GM19397 (cell line): ENCODE data around the gene TNFRSF6B.
A peak's percentile ranks its signal among the peaks of the same experiment; 100 is the strongest.

Experiments used
- ATAC-seq: cut with Tn5 transposase; IDR thresholded peaks from one replicate; pipeline ENCODE4 v1.9.1; 2021; ENCODE audit warnings: mild to moderate bottlenecking, moderate library complexity; ENCODE audit not compliant: unreplicated experiment

Gene TNFRSF6B

DNA sequence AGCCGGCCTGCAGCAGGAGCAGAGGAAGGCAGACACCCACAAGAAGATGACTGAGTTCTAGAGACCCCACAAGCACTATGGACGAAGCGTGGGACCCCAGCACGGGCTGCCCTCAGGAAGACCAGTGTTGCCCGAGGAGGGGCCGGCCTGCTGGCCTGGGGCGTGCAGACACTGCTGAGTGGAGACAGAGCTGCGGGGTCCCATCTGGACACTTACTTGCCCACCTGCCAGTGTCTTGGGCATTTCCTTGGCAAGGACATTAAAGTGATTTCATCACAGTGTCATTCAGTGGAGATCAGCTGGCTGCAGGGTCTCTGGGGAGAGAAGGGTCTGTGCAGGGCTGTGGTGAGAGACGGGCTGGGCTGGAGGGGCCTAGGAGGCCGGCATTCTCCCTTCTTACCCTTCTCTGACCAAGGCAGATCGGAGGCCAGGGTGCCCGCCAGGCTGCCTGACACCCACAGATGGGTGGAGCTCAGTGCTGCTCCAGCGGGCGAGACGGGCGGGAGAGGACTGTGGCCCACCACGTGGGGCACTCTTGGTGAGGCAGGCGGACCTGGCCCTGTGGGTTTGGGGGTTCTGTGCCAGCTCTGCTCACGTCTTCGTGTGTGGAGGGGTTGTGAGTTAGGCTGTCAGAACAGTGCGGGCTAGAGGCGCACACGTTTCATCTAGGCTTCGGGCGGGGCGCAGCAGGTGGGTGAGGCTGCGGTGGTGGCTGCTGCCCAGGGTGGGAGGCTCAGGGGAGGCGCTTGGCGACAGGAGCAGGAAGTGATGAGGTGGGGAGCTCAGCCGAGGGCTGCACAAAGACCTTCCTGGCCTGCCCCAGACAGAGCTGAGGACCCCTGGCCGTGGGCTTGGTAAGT lies 39.6 kb downstream of the TNFRSF6B start, which contains the start of gene LIME1:
LIME1 (plus strand) TSS at position 806 of the 860 bp plus-strand sequence. CDS start 886 bp downstream, outside the sequence.
- no peak for ATAC-seq

DNA sequence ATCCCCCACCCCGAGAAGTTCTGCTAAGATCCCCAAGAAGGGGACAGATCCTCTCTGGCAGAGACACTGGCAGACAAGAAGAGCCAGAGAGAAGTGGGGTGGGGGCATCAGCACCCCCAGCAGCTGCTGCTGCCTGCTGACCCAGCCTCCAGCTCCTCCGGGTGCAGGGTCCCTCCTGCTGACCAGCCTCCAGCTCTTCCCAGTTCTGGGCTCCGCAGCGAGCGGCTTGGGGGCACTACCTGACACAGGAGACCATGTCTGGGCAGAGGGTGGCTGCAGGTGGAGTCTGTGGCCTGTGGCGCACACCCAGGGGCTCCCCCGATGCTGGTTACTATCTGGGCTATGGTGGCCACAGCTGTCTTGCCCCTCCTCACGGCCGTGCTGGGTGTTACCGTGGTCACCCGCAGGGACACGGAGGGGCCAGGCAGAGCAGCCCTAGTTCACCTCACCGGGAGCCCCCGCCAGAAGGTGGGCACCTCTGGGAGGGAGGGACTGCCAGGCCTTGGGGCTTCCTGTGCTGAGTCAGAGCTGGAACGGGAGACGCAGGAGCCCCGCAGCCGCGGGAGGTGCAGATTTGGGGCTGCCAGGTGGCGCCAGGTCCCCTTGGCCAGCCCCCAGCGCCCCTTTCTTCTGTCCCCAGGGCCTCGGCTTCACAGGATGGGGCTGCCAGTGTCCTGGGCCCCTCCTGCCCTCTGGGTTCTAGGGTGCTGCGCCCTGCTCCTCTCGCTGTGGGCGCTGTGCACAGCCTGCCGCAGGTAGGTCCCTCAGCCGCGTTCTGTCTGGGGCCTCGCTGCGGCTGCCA lies 40.6 kb downstream of the TNFRSF6B start:
- ATAC-seq, result no peak

DNA sequence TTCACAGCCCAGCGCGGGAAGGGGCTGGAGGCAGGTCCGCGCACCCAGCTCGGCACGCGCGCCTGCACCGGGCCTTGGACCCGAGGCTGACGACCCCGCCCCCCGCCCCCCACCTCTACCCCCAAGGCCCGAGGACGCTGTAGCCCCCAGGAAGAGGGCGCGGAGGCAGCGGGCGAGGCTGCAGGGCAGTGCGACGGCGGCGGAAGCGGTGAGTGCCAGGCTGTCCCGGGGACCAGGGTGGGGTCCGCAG lies 41.2 kb downstream of the TNFRSF6B start:
- ATAC-seq, result no peak

DNA sequence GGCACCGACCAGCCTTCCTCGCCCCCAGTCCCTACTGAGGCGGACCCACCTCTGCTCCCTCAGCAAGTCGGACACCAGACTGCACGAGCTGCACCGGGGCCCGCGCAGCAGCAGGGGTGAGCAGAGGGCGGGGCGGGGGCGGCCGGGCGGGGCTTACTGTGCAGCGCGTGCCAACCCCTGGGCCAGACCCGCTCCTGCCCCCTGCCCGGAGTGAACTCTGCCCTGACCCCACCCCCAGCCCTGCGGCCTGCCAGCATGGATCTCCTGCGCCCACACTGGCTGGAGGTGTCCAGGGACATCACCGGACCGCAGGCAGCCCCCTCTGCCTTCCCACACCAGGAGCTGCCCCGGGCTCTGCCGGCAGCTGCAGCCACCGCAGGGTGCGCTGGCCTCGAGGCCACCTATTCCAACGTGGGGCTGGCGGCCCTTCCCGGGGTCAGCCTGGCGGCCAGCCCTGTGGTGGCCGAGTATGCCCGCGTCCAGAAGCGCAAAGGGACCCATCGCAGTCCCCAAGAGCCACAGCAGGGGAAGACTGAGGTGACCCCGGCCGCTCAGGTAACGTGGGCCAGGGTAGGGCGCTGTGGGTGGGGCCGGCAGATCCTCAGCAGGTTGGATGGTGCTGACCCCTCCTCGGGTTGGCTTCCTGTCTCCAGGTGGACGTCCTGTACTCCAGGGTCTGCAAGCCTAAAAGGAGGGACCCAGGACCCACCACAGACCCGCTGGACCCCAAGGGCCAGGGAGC lies 41.7 kb downstream of the TNFRSF6B start:
- ATAC-seq, result no peak

DNA sequence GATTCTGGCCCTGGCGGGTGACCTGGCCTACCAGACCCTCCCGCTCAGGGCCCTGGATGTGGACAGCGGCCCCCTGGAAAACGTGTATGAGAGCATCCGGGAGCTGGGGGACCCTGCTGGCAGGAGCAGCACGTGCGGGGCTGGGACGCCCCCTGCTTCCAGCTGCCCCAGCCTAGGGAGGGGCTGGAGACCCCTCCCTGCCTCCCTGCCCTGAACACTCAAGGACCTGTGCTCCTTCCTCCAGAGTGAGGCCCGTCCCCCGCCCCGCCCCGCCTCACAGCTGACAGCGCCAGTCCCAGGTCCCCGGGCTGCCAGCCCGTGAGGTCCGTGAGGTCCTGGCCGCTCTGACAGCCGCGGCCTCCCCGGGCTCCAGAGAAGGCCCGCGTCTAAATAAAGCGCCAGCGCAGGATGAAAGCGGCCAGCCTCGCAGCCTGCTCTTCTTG lies 42.3 kb downstream of the TNFRSF6B start:
- ATAC-seq, result no peak

DNA sequence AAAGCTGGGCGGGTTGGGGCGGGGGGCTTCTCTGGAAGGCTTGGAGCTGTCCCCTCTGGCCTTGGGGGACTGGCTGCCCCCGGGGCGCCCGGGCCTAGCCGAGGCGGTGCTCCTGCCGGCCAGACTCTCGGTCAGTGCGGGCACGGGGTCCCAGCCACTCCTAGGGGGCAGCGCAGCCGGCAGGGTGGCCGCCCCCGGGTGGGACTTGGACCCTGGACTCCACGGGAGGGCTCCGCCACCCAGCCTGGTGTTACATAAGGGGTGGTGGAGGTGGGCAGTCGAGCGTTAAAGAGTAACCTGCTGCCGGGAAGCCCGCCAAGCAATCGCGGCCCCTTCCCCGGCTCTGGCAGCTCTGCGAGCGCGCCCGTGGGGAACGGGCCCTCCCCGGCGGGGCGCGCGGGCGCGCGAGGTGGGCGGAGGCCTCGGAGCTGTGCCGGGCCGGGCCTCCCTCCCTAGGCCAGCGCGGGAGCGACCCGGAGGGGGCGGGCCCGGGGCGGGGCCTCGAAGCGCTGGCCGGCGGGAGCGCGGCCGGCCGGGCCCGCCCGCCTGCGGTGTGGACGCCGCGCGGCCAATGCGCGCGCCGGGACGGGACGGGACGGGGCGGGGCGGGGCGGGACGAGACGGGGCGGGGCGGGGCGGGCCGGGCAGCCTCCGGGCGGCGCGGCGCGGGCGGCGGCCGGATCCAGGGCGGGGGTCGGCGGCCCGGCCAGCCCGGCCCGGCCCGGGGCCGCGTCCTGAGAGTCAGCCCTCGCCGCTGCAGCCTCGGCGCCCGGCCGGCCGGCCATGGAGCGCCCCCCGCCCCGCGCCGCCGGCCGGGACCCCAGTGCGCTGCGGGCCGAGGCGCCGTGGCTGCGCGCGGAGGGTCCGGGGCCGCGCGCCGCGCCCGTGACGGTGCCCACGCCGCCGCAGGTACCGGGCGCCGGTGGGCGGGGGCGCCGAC lies 42.9 kb downstream of the TNFRSF6B start, which contains the start of gene SLC2A4RG:
SLC2A4RG (plus strand) TSS at position 647 of the 940 bp plus-strand sequence; CDS start at position 784, 137 bp downstream.
- peak; percentile 39 for ATAC-seq

DNA sequence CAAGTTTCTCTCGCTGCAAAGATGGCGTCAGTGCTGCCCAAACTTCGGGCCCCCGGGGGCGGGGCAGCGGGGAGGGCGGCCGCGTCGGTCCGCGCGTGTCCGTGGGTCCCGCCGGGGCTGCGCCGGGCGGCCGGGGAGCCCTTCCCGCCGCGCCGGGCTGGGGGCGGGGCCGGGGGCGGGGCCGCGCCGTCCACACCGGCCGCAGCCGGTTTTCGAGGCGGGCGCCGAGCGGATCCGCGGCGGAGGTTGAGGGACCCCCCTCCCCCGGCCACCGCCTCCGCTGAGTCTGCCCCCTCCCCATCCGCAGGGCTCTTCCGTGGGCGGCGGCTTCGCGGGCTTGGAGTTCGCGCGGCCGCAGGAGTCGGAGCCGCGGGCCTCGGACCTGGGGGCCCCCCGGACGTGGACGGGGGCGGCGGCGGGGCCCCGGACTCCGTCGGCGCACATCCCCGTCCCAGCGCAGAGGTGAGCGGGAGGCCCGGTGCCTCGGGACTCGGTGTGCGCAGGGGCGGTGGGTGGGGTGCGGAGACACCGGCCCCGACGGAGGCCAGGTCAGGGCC lies 43.7 kb downstream of the TNFRSF6B start:
- ATAC-seq, result peak; percentile 10

DNA sequence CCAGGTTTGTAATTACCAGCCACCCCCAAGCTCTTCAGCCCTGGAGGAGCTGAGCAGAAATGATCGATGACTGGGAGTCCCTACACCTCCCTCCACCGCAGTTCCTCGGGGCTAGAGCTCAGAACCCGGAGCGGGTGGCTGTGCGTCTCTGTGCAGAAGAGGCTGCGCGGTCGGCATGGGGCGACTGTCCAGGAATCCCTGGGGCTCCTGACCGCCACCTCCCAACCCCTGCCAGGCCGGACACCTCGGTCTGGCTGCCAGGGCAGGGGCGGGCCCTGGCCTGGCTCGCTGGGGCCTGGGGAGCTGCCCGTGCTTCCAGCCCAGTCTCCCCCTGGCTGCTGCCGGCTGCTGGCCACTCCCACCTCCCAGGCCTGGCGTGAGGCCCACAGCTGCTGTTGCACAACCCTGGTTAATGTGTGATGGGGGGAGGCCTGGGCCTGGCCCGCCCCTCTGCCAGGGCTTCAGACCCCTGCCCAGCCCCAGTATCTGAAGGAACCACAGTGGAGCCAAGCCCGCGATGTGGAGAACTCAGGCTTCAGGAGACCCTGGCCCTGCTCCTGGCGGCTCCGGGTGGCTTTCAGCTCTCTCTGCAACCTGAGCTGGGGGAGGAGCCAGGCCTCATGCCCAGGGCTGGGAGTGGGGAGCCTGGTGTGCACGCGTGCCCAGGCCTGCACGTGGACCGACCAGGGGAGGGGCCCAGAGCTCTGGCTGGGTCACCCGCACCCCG lies 44.3 kb downstream of the TNFRSF6B start:
- ATAC-seq, result no peak

DNA sequence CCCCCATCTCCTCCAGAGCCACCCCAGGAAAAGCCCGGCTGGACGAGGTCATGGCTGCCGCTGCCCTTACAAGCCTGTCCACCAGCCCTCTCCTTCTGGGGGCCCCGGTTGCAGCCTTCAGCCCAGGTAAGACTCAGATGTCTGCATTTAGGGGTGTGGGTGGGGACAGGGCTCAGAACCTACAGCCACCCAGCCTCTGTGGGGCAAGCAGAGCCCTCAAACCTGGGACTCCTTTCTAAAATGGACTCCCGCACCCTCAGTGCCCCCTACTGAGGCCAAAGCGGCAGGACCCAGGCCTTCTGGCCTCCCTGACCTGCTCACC lies 44.9 kb downstream of the TNFRSF6B start:
- ATAC-seq, result no peak

DNA sequence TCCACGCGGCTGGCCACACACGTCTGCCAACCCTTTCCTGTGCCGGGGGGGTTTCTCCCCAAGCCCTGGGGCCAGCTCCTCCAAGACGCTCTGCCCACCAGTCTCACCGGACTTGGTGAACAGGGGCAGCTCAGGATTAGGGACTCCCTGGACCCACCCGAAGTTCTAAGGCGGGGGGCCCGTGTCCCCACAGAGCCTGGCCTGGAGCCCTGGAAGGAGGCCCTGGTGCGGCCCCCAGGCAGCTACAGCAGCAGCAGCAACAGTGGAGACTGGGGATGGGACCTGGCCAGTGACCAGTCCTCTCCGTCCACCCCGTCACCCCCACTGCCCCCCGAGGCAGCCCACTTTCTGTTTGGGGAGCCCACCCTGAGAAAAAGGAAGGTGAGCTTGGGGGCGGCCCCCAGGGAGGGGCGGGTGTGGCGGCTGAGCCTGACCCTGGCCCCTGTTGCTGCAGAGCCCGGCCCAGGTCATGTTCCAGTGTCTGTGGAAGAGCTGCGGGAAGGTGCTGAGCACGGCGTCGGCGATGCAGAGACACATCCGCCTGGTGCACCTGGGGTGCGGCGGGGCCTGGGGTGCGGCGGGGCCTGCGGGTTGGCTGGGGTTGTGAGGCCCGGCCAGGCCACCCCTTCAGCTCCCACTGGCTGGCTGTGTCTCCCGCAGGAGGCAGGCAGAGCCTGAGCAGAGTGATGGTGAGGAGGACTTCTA lies 45.4 kb downstream of the TNFRSF6B start:
- no peak for ATAC-seq

DNA sequence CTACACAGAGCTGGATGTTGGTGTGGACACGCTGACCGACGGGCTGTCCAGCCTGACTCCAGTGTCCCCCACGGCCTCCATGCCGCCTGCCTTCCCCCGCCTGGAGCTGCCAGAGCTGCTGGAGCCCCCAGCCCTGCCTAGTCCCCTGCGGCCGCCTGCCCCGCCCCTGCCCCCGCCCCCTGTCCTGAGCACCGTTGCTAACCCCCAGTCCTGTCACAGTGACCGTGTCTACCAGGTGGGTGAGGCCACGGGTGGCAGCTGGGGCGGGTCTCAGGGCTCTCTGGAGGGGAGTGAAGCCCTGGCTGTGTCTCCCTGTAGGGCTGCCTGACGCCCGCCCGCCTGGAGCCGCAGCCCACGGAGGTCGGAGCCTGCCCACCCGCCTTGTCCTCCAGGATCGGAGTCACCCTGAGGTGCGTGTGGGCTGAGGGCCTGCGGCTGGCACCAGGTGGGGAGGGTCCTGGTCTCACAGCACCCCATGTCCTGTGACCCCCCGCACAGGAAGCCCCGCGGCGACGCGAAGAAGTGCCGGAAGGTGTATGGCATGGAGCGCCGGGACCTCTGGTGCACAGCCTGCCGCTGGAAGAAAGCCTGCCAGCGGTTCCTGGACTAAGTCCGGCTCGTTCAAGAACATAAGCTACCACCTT lies 46.1 kb downstream of the TNFRSF6B start:
- ATAC-seq, result no peak

DNA sequence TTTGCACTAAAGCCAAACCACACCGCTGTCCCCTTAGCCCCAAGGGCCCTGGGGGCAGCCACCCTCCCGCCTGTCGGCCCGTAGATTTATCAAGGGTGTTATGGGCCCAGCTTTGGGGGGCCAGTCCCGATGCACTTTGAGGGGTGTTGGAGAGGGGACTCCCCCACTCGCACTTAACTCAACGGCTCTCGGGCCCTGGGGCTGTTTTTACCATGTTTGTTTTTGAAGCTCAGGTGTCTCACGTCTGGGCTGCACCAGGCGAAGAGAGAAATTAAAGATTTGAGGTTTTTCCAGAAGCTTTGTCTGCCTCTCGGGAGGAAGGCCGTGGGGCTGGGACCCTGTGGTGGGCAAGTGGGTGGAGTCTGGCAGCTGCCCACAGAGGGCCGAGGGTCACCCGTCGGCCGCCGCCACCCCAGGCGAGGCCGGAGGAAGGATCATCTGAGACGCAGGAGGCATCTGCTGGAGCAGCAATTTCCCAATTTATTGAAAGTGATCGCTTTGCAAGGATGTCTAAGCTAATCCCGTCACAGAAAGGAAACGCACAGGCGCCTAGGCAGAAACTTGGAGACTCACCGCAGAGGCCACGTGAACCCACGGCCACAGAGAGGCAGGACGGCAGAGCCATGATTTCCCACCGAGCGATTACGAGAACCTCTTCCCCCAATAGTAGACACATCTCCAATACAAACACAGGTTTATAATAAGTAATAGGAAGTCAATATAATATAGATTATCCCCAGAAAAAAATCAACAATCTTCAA lies 46.9 kb downstream of the TNFRSF6B start:
- no peak for ATAC-seq

DNA sequence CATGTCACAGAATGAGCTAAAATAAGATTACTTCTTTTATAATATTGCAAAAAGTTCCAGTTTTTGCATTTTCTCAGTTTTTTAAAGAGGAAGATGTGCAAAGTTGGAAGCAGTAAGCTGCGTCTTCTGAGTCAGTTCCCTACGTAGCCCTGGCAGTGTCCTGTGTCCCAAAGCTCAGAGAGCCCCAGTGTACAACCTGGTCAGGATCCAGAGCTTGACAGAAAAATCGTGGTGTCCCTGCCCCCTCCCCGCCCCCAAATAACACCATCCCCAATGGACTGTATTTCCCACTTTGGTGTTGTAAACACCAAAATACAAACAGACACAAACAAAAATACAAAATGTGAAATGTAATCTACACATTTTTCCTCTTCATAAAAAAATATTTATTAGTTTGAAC lies 47.7 kb downstream of the TNFRSF6B start:
- ATAC-seq, result no peak

DNA sequence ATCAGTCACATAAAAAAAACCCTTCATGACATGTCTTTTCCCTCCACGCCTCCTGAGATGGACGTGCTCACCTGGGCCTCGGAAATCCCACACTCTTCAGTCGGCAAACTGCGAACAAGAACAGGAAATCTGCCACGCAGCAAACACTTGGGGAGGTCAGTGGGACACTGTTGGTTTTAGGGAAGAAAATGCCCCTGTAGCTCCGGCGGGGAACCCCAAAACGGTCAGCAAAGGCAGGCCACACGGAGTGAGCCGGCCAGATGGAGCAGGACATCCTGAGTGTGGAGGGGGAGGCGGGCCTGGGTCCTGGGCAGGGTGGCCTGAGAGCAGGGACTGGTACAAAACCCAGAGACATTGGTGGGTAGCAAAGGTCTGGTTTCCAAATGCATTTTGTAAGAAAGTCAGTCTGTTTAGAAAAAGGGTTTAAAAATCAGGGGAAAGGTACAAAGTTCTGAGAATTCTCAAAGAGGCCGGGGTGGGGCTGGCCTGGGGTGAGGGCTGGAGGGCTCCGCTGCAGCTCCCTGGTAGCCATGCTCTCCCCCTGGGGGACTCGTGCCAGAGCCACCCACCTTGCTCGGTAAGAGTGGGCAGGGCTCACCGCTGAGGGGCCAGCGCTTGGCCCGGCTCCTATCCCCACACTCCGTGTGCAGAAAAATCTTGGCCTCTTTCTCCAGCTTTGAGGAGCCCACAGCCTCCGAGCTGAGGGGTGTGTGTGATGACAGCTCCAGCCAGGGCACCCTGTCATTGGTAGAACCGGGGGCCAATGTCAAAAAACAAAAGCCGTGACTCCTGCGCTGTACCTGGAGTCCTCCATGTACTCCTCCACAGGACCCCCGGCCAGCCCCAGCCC lies 48.3 kb downstream of the TNFRSF6B start:
- ATAC-seq, result no peak

DNA sequence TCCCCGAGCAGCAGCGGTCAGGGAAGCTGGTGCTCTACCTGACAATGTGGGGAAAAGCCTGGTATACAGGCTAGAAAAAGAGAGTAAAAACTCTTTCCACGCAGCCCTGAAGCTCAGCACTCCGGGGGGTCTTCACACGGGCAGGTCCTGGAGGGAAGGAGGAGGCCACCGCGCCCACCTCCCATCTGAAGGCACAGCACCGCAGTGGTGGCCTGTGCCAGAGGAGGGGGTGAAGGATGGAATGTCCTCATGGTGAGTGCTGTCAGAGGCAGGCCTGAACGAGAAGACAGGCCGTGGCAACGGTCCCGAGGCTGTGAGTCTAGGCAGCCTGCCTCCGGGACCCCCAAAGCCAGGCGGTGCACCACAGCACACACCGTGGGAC lies 49.0 kb downstream of the TNFRSF6B start:
- no peak for ATAC-seq

DNA sequence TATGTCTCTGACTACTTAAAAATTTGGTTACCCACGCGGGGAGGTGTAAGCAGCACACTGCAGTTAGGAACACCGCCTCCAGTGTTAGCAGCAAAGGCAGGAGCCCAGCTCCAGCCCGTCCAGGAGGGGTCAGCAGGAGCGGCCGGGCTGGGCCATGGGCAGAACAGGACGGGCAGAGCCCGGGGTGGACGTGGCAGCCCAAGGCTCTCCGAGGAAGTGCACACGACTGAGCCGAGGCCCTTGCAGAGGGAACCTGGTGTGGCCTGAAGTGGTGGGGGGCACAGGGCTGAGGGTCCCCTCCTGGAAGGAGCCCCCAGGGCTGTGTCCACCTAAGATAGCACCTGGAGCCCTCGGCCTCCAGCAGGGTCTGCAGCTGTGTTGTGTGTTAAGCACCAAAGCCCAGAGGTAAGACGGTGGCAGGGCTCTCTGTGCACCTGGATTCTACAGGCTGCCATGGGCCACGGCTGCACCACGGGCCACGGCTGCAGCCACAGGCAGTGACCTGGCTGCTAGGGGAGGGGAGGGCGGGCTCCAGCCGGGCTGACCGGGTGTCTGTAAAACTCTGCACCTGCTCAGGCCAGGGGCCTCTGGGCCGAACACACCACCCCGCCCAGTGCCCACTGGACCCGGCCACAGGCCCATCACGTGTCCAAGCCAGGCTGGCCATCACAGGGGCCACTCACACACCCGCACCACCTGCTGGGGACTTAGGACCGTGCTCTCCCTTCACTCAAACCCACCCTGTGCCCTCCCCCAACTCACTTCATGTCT lies 49.7 kb downstream of the TNFRSF6B start:
- ATAC-seq, result no peak
